Muscle layer of colon (tissue), 2 donors: ENCODE results near the gene MLIP.
"Not testable (repeated sequence)": the region's sequence is repeated elsewhere in the genome, so short reads cannot be mapped to it uniquely, and the experiment has no call there.

Source experiments
- H3K27ac ChIP-seq: one replicate; pipeline ENCODE4 v1.7.0; 2013; ENCODE audit warnings: low read depth, mild to moderate bottlenecking, low read length, moderate library complexity
- H3K27me3 ChIP-seq, 2 donors: one replicate each; pipeline ENCODE4 v1.7.0; 2013; ENCODE audit warnings: low read length in 2 of 2, mild to moderate bottlenecking in 2 of 2; ENCODE audit not compliant: insufficient read depth in 2 of 2, control insufficient read depth in 1 of 2
- H3K36me3 ChIP-seq: one replicate; pipeline ENCODE4 v1.7.0; 2013; ENCODE audit warnings: mild to moderate bottlenecking, low read length; ENCODE audit not compliant: insufficient read depth
- H3K4me1 ChIP-seq: one replicate; pipeline ENCODE4 v1.7.0; 2013; ENCODE audit warnings: mild to moderate bottlenecking, low read length; ENCODE audit not compliant: insufficient read depth
- H3K4me3 ChIP-seq, 2 donors: one replicate each; pipeline ENCODE4 v1.7.0; 2013; ENCODE audit warnings: low read length in 2 of 2, low read depth in 1 of 2, mild to moderate bottlenecking in 1 of 2, moderate library complexity in 1 of 2
- H3K9ac ChIP-seq: one replicate; pipeline ENCODE4 v1.7.0; 2013; ENCODE audit warnings: low read length
- H3K9me3 ChIP-seq: one replicate; pipeline ENCODE4 v1.7.0; 2013; ENCODE audit warnings: mild to moderate bottlenecking, low read length
- donor health status: abdominal sarcoma.
- donor health status: Adenocarcinoma of cecum.

Gene MLIP

DNA sequence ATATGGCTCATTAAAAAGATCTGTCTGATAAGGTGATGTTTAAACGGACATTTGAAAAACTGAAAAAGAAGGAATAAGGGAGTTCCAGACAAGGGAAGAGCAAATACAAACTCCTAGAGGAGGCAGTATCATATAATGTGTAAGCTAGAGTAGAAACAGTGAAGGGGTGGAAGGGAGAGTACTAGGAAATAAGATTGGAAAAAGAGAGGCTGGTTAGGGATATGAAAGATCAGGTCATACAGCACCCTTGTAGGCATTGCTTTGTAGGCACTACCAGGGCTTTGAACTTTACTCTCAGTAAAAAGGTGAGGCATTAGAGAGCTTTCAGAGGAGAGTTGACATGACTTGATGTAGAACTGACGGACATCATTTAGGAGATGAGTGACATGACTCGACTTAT lies 85.7 kb downstream of the MLIP start:
- Histone ChIP-seq H3K9ac (no peak overlapping the region), H3K27me3 (no peaks in the 10 kb centered on the region), H3K4me1 (no peaks in the 10 kb centered on the region), H3K27ac (no peak overlapping the region), H3K4me3 (no peak overlapping the region), H3K9me3 (no peaks in the 10 kb centered on the region), H3K36me3 (no peaks in the 10 kb centered on the region)

DNA sequence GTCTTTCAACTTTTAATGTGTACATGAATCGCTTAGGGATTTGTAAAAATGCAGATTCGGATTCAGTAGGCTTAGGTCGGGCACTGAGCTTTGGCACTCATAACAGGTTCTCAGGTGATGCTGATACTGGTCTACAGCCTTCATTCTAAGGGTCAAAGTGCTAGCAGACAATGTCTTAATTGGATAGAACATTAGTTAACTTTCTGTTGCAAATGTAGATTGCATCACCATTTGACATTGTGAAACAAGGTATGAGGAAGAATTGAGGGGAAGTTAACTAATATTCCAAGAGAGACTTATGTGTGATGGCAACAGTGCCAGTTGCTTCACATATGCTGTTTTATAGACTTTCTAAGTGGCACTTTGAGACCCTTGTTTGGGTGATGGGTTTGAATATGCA lies 86.9 kb downstream of the MLIP start:
- Histone ChIP-seq H3K27ac (no peak overlapping the region), H3K9me3 (no peaks in the 10 kb centered on the region), H3K9ac (no peak overlapping the region), H3K36me3 (no peaks in the 10 kb centered on the region), H3K4me1 (no peaks in the 10 kb centered on the region), H3K27me3 (no peaks in the 10 kb centered on the region), H3K4me3 (no peak overlapping the region)

DNA sequence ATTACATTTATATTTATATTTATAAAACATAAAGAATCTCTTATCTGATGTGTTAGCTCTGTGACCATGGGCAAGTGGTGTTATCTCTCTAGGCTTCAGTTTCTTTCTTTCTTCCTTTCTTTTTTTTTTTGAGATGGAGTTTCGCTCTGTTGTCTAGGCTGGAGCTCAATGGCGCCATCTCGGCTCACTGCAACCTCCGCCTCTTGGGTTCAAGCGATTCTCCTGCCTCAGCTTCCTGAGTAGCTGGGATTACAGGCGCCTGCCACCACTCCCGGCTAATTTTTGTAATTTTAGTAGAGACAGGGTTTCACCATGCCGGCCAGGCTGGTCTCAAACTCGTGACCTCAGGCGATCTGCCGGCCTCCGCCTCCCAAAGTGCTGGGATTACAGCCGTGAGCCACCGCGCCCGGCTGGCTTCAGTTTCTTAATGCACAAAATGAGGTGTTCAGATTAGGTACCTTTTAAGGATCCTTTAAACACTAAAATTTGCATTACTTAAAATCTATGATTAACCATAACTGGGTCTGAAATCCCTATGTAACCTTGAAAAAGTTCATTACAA lies 92.3 kb downstream of the MLIP start:
- not testable (repeated sequence) for H3K9me3 ChIP-seq, H3K27me3 ChIP-seq, H3K4me3 ChIP-seq, H3K9ac ChIP-seq, H3K4me1 ChIP-seq, H3K27ac ChIP-seq, H3K36me3 ChIP-seq

GRCh38 chr6:54204921-54205591 lies 93.8 kb downstream of the MLIP start:
- Histone ChIP-seq H3K4me1 (no peaks in the 10 kb centered on the region), H3K27me3 (no peaks in the 10 kb centered on the region), H3K27ac (no peak overlapping the region), H3K9ac (no peak overlapping the region), H3K9me3 (no peaks in the 10 kb centered on the region), H3K36me3 (no peaks in the 10 kb centered on the region), H3K4me3 (no peak overlapping the region)

- Histone ChIP-seq H3K27ac (no peak overlapping the region), H3K4me3 (no peak overlapping the region), H3K27me3 (no peaks in the 10 kb centered on the region), H3K4me1 (no peaks in the 10 kb centered on the region), H3K9me3 (no peaks in the 10 kb centered on the region), H3K36me3 (no peaks in the 10 kb centered on the region), H3K9ac (no peak overlapping the region)
Observed at GRCh38 chr6:54206510-54206909, 95.3 kb downstream of the MLIP start.

GRCh38 chr6:54209983-54210382 lies 98.7 kb downstream of the MLIP start:
- not testable (repeated sequence) for H3K4me3 ChIP-seq, H3K27ac ChIP-seq, H3K36me3 ChIP-seq, H3K9me3 ChIP-seq, H3K4me1 ChIP-seq, H3K27me3 ChIP-seq, H3K9ac ChIP-seq

- Histone ChIP-seq H3K9ac (no peak overlapping the region), H3K4me1 (no peaks in the 10 kb centered on the region), H3K27me3 (no peaks in the 10 kb centered on the region), H3K9me3 (no peaks in the 10 kb centered on the region), H3K27ac (no peak overlapping the region), H3K36me3 (no peaks in the 10 kb centered on the region), H3K4me3 (no peak overlapping the region)
Observed at GRCh38 chr6:54214286-54214685, 103.0 kb downstream of the MLIP start.

DNA sequence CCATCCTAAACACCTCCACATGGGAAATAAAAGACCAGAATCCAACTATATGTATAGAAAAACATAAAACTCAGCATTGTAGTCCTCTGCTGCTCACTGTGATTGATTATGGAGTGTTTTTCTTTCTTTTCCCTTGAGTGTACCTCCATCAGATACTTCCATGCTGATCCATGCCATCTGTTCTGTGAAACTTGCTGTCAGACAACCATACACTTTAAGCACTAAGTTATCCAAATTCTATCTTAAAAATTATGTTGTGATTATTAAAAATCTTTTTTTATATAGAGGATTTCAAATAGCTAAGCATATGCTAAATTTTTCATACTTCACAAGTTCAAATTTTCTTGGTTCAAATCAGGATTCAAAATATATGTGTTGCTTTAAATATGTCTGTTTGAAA lies 105.1 kb downstream of the MLIP start:
- Histone ChIP-seq H3K4me3 (no peak overlapping the region), H3K4me1 (no peaks in the 10 kb centered on the region), H3K27me3 (no peaks in the 10 kb centered on the region), H3K36me3 (no peaks in the 10 kb centered on the region), H3K27ac (no peak overlapping the region), H3K9ac (no peak overlapping the region), H3K9me3 (no peaks in the 10 kb centered on the region)

DNA sequence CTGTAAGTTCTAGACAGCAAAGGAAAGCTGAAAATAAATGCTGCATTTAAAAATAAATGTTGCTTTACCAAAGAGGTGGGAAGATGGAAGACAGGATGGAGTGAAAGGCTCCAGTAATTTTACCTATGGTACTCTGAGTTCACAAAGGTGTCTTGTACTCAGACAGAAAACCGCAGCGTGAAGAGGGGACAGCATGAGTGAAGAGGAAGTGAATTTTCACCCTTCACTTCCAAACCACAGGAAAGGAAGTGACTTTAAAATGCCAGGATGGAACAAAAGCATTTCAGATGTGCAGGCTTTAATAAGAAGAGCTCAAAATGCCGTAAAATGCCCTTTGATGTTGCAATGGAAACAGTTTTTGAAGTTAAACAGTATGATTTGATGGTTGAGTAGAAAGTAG lies 105.8 kb downstream of the MLIP start:
- no peaks in the 10 kb centered on the region for H3K9me3 ChIP-seq

GRCh38 chr6:54222217-54222616 lies 111.0 kb downstream of the MLIP start:
- H3K4me1 ChIP-seq, result no peaks in the 10 kb centered on the region
- no peaks in the 10 kb centered on the region for H3K36me3 ChIP-seq
- no peaks in the 10 kb centered on the region for H3K27me3 ChIP-seq
- H3K9ac ChIP-seq, result no peak overlapping the region
- no peak overlapping the region for H3K4me3 ChIP-seq
- no peaks in the 10 kb centered on the region for H3K9me3 ChIP-seq
- H3K27ac ChIP-seq, result no peak overlapping the region

More for the DNA sequence above, 105.8 kb downstream of the MLIP start:
- Histone ChIP-seq H3K27me3 (no peaks in the 10 kb centered on the region), H3K4me1 (no peaks in the 10 kb centered on the region), H3K27ac (no peak overlapping the region), H3K9ac (no peak overlapping the region), H3K4me3 (no peak overlapping the region), H3K36me3 (no peaks in the 10 kb centered on the region)

DNA sequence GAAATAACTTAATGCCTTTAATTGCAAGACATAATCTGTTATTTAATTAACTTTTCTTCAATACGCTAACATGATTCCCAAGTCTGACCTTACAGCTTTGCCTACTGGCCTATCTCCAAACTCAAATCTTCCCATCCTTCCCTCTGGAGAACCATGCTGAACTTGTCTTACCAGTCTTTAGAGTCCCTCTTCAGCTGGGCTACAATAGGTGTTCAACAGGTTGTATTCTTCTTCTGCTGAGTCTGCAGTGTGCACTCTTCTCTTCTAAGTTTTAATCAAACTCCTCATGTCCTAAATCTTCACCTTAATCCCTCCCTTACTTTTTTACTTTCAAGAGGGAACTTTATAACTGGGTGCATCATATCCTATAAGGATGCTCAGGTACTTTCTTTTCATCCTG lies 121.5 kb downstream of the MLIP start:
- Histone ChIP-seq H3K9me3 (no peaks in the 10 kb centered on the region), H3K27ac (no peak overlapping the region), H3K4me1 (no peaks in the 10 kb centered on the region)

DNA sequence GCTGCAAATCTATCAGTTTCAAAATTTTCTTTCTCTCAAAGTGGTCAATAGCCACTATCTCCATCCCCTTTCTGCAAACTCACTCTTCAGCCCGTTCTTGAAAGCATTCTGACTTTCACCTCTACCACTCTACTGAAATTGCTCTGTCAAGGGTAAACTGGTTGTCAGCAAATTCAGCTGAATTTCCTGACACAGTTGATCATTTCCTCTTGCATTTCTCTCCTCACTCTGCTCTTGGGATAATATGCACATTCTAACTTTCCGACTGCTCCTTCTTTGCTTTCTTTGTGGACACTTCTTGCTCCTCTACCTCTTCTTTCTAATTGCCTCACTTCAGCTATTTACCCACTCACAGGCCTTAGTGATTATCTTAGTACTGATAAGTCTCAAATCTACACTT lies 123.3 kb downstream of the MLIP start:
- Histone ChIP-seq H3K4me1 (peaks cover 11% of the 10 kb centered on the region), H3K9ac (no peak overlapping the region), H3K27ac (no peak overlapping the region), H3K4me3 (no peak overlapping the region), H3K36me3 (no peaks in the 10 kb centered on the region), H3K27me3 (no peaks in the 10 kb centered on the region), H3K9me3 (no peaks in the 10 kb centered on the region)

More for the DNA sequence above, 121.5 kb downstream of the MLIP start:
- H3K27me3 ChIP-seq, result no peaks in the 10 kb centered on the region
- H3K4me3 ChIP-seq, result no peak overlapping the region
- no peaks in the 10 kb centered on the region for H3K36me3 ChIP-seq
- H3K9ac ChIP-seq, result no peak overlapping the region
